ENCODE data around the gene MTFP1.
"Not testable (repeated sequence)": the region's sequence is repeated elsewhere in the genome, so short reads cannot be mapped to it uniquely, and the experiment has no call there.

The MTFP1 gene

DNA sequence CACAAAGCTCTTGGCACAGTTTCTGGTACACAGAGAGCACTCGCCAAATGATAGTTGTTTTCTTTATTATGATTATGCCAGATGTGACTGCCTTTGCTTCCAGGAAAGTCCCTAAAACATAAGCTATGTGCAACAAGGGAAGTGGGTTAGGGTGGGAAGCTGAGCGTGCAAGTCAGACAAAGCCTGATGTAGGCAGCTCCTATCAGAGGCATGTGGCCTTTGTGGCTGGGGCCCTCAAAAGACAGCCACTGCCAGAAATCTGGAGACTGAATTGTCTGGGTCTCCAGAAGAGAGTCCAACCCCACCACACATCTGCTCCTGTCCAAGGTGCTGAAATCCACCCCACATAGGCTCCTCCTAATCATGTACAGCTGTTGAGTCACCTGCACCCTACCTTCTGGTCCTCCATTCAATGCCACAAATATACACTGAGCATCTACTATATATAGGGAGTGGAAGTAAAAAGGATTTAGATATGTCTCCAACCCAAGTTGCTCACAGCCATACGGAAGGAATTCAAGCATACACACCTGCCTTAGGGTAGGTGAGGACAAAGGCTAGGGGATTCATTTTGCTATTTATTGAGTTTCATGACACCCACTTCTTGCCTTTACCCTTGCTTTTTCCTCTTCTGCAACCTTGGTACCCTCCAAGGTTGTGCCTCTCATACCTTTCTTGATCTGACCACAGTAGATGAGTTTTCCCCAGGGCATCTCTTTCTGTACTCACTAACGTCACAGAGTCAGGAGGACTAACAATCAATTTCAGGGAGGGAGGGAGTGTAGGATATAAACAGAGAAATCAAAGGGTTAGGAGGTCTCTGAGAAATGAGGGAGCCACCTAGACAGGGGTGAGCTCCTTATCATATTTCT is 33.8 kb downstream of the MTFP1 start:
- Histone ChIP-seq H3K4me3 (no peak overlapping the region), H3K27ac (no peak overlapping the region)
- TF ChIP-seq, protein P1, sequence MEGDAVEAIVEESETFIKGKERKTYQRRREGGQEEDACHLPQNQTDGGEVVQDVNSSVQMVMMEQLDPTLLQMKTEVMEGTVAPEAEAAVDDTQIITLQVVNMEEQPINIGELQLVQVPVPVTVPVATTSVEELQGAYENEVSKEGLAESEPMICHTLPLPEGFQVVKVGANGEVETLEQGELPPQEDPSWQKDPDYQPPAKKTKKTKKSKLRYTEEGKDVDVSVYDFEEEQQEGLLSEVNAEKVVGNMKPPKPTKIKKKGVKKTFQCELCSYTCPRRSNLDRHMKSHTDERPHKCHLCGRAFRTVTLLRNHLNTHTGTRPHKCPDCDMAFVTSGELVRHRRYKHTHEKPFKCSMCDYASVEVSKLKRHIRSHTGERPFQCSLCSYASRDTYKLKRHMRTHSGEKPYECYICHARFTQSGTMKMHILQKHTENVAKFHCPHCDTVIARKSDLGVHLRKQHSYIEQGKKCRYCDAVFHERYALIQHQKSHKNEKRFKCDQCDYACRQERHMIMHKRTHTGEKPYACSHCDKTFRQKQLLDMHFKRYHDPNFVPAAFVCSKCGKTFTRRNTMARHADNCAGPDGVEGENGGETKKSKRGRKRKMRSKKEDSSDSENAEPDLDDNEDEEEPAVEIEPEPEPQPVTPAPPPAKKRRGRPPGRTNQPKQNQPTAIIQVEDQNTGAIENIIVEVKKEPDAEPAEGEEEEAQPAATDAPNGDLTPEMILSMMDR (IDR thresholded peaks at IDR 0.05) = no peak
- no peak for DNase-seq (ENCODE audit: low spot score)

DNA sequence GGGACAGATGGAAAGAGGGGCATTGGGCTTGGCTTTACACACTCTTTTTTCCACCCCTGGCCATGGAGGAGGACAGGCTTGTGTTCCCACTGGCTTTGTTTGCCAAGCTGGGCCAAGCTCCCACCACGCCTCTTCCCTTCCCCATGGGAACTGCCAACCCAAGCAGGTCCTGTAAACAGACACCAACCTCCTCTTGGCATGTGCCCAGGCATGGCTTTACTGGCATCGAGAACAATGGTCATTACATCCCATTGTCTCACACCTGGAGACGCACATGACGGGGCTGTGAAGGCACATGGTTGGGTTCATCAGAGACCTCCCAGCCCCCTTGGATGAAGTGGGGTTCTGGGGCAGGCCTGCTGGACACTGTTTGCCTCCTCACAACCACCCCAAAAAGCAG is 34.6 kb downstream of the MTFP1 start:
- no peak overlapping the region for H3K27ac ChIP-seq
- no peak for DNase-seq (ENCODE audit: low spot score)
- TF ChIP-seq, protein P1 (IDR thresholded peaks at IDR 0.05) = no peak
- H3K4me3 ChIP-seq = no peak overlapping the region

DNA sequence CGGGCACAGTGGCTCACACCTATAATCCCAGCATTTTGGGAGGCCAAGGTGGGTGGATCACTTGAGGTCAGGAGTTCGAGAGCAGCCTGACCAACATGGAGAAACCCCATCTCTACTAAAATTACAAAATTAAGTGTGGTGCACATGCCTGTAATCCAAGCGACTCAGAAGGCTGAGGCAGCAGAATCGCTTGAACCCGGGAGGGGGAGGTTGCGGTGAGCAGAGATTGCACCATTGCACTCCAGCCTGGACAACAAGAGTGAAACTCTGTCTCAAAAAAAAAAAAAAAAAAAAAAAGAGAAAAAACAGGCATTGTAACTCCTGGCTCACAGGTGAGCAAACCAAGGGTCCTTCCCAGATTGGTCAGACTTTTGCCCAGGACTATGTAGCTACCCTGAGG is 35.0 kb downstream of the MTFP1 start:
- not testable (repeated sequence) for DNase-seq (ENCODE audit: low spot score); H3K4me3 ChIP-seq; H3K27ac ChIP-seq

DNA sequence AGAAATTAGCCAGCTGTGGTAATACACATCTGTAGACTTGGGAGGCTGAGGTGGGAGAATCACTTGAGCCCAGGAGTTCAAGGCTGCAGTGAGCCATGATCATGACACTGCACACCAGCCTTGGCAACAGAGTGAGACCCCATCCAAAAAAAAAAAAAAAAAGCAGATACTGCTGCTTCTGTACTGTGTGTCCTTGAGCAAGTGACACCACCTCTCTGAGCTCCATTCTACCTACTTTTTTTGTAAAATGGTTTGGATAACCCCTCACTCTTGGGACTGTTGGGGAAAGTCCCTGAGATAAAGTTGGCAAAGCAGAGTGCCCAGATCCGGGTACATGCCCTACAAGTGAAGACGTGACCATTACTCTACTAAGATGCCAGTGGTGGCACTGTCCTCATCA is 43.6 kb downstream of the MTFP1 start:
- TF ChIP-seq, protein P1 (IDR thresholded peaks at IDR 0.05) = no peak
- Histone ChIP-seq H3K4me3 (no peak overlapping the region), H3K27ac (no peak overlapping the region)
- no peak for DNase-seq (ENCODE audit: low spot score)

DNA sequence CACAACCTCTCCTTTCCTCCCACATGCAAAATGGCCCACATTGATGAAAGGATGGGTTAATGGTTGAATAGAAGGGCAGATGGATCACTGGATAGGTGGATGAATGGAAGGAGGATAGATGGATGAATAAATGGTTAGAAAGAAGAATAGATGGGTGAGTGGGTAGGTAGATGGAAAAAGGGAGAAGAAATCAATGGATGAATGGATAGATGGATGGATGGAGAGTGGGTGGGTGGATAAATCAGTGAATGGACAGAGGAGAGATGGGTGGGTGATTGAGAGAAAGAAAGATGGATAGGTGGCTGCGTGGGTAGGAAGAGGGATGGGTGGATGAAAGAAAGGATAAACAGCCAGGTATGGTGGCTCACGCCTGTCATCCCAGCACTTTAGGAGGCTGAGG is 45.1 kb downstream of the MTFP1 start:
- Histone ChIP-seq H3K4me3 (no peak overlapping the region), H3K27ac (no peak overlapping the region)
- TF ChIP-seq, protein P1 (IDR thresholded peaks at IDR 0.05) = no peak
- DNase-seq (ENCODE audit: low spot score) = no peak

DNA sequence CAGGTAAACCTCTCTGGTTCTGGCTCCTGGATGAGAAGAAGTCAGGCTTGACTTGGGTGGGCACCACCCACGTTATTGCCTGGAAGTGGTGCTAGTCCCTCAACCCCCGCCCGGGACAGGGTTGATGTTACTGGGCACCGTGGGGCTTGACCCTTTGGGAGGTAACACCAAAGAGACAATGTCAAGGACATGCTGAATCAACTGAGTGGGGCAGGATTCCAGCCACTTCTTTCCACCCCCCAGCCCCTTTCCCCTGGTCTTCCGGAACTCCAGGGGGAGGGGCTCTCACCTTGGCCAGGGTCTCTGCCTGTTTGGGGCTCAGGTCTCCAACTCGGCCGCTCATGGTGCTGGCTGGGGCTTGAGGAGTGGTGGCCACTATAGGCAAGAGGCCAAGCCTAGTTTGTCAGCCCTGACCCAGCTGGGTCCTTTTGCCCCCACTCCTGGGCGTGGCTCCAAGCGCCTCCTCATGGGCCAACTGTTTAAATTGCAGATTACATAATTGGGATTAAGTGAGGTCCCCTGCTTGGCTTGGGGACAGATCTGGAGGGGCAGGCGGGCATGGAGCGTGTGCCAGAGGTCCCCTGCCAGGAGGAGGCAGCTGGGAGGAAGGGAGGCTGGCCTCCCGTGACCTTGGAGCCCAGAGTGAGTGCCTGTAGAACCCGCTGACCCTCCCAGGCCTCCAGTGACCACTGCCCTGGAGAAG is 46.2 kb downstream of the MTFP1 start, which contains the start of gene SEC14L3:
TSS of gene SEC14L3 (minus strand) at position 402 of the 703 bp plus-strand sequence. CDS start at position 343, 59 bp downstream.
- DNase-seq (ENCODE audit: low spot score) = no peak
- TF ChIP-seq, protein P1 (IDR thresholded peaks at IDR 0.05) = no peak

DNA sequence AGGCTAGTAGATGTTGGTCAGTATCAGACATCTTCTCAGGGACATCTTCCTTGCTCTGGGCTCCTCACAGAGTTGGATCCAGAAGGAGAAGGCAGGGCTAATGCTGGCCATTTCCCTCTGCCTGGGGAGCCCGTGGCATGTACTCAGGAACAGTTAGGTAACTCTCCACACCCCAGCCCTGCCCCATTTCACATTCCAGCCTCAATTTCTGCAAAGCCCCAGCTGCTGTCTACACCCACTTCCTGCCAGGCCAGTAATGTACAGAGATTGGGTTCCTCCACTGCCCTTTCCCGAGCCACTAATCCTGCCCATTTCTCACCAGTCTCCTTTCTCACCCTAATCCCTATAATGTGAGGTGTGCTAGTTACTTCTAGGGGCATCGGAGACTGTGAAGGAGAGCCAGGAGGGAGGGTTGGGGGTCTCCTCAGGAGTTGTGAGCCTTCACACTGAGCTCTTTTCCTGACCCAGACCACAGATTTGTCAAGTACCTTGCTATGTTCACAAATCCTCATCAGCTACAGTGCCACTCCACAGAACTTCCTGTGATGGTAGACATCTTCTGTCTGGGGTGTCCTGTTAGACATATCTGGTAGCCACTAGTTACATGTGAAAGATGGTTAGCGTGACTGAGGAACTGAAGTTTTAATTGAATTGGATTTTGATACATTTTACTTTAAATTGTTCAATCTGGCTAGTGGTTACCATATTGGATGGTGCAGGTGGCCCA is 47.6 kb downstream of the MTFP1 start:
- TF ChIP-seq, protein P1 (IDR thresholded peaks at IDR 0.05) = no peak
- DNase-seq (ENCODE audit: low spot score) = no peak
- Histone ChIP-seq H3K27ac (no peak overlapping the region), H3K4me3 (no peak overlapping the region)

More for the DNA sequence above, 46.2 kb downstream of the MTFP1 start, which contains the start of gene SEC14L3:
- Histone ChIP-seq H3K4me3 (no peak within 1 kb of the TSS), H3K27ac (no peak within 1 kb of the TSS)
